HCT116 (cell line): ENCODE results near the gene UBE2E1.

Source experiments
- ATF3 ChIP-seq: IDR thresholded peaks from 2 replicates; pipeline ENCODE4 v1.6.1; 2012
- CTCF ChIP-seq, 3 experiments: fragments of 200-600 bp in 1 of 3; sonication (generic) in 1 of 3; IDR thresholded peaks in 2 of 3; conservative IDR thresholded peaks in 1 of 3; 2 replicates each; pipeline ENCODE4 v1.5.1; 2012 to 2017; ENCODE audit warnings: low read depth in 2 of 3, low read length in 2 of 3, antibody characterized with exemption in 1 of 3, borderline replicate concordance in 1 of 3, control low read depth in 1 of 3, mild to moderate bottlenecking in 1 of 3, mixed read lengths in 1 of 3, mixed run types in 1 of 3, moderate library complexity in 1 of 3; ENCODE audit not compliant: insufficient read depth in 1 of 3
- EZH2 ChIP-seq: fragments of 200-600 bp; sonication (generic); IDR thresholded peaks from 2 replicates; pipeline ENCODE4 v1.6.1; 2017; ENCODE audit warnings: antibody characterized with exemption, mixed run types
- MAX ChIP-seq: IDR thresholded peaks from 2 replicates; pipeline ENCODE4 v1.6.1; 2012
- POLR2A ChIP-seq: IDR thresholded peaks from 2 replicates; pipeline ENCODE4 v1.7.0; 2011; ENCODE audit warnings: borderline replicate concordance; ENCODE audit not compliant: insufficient read depth, insufficient read length; ENCODE audit errors: extremely low read depth
- POLR2AphosphoS5 ChIP-seq: IDR thresholded peaks from 2 replicates; pipeline ENCODE4 v1.6.1; 2011; ENCODE audit warnings: mild to moderate bottlenecking, low read depth, low read length, moderate library complexity
- SIN3A ChIP-seq: IDR thresholded peaks from 2 replicates; pipeline ENCODE4 v1.6.1; 2012; ENCODE audit warnings: low read depth
- TCF7L2 ChIP-seq: IDR thresholded peaks from 2 replicates; pipeline ENCODE4 v1.7.0; 2011; ENCODE audit warnings: borderline replicate concordance, inconsistent platforms; ENCODE audit not compliant: insufficient read depth, insufficient read length; ENCODE audit errors: extremely low read depth
- YY1 ChIP-seq: IDR thresholded peaks from 2 replicates; pipeline ENCODE4 v1.6.1; 2011; ENCODE audit warnings: low read length, low read depth, moderate library complexity, mild to moderate bottlenecking; ENCODE audit not compliant: insufficient replicate concordance; ENCODE audit errors: extremely low read depth

- TF ChIP-seq EZH2 (no peak), CTCF (IDR thresholded peaks at IDR 0.05 in 2 of 3, conservative IDR thresholded peaks at IDR 0.05 in 1 of 3; ENCODE audit: borderline replicate concordance in 1 of 3, insufficient read depth in 1 of 3, low read depth in 2 of 3, low read length in 2 of 3) (no peak), YY1 (no peak), SIN3A (no peak), ATF3 (no peak), MAX (no peak), POLR2A (no peak), TCF7L2 (no peak), POLR2AphosphoS5 (no peak)
Observed at GRCh38 chr3:23836536-23837230, 30.9 kb downstream of the UBE2E1 start.
